ENCODE results near the gene FGFR4.

FGFR4 gene

GRCh38 chr5:177141496-177141895 lies 54.8 kb downstream of the FGFR4 start:
- Histone ChIP-seq H3K27me3 (ENCODE audit: insufficient read depth, low read length) (no peaks in the 10 kb centered on the region), H3K4me3 (ENCODE audit: low read depth, low read length, poor library complexity, severe bottlenecking) (no peak overlapping the region), H3K79me2 (ENCODE audit: insufficient read depth, low read length) (peaks cover 68% of the 10 kb centered on the region), H2AFZ (ENCODE audit: low read length) (no peak overlapping the region), H3K4me1 (ENCODE audit: insufficient read depth, low read length, severe bottlenecking) (peaks cover 17% of the 10 kb centered on the region), H3K36me3 (ENCODE audit: insufficient read depth, low read length) (peaks cover 91% of the 10 kb centered on the region), H3K27ac (ENCODE audit: low read depth, low read length, poor library complexity, severe bottlenecking) (no peak overlapping the region), H3K4me2 (ENCODE audit: low read length) (no peak overlapping the region), H3K9me3 (ENCODE audit: low read length) (no peaks in the 10 kb centered on the region), H4K20me1 (ENCODE audit: insufficient read depth, low read length) (no peaks in the 10 kb centered on the region), H3F3A (ENCODE audit: insufficient read depth, low read length) (0 out of 2 replicates have a peak, but pooled peaks cover 3% of the 10 kb centered on the region), H3K9me2 (ENCODE audit: low read depth, low read length) (no peaks in the 10 kb centered on the region), H3K9ac (ENCODE audit: low read length) (no peak overlapping the region)
- TF ChIP-seq EZH2 (IDR thresholded peaks at IDR 0.05; ENCODE audit: borderline replicate concordance, low read length) (no peak), CTCF (IDR thresholded peaks at IDR 0.05; ENCODE audit: low read length) (no peak)

GRCh38 chr5:177142098-177142611 lies 55.4 kb downstream of the FGFR4 start:
- Histone ChIP-seq H3F3A (ENCODE audit: insufficient read depth, low read length) (0 out of 2 replicates have a peak, but pooled peaks cover 3% of the 10 kb centered on the region), H3K4me3 (ENCODE audit: low read depth, low read length, poor library complexity, severe bottlenecking) (no peak overlapping the region), H3K4me2 (ENCODE audit: low read length) (no peak overlapping the region), H3K9me3 (ENCODE audit: low read length) (no peaks in the 10 kb centered on the region), H3K36me3 (ENCODE audit: insufficient read depth, low read length) (peaks cover 91% of the 10 kb centered on the region), H3K9me2 (ENCODE audit: low read depth, low read length) (no peaks in the 10 kb centered on the region), H2AFZ (ENCODE audit: low read length) (no peak overlapping the region), H3K27ac (ENCODE audit: low read depth, low read length, poor library complexity, severe bottlenecking) (no peak overlapping the region), H4K20me1 (ENCODE audit: insufficient read depth, low read length) (no peaks in the 10 kb centered on the region), H3K4me1 (ENCODE audit: insufficient read depth, low read length, severe bottlenecking) (peaks cover 10% of the 10 kb centered on the region), H3K79me2 (ENCODE audit: insufficient read depth, low read length) (peaks cover 61% of the 10 kb centered on the region), H3K27me3 (ENCODE audit: insufficient read depth, low read length) (no peaks in the 10 kb centered on the region), H3K9ac (ENCODE audit: low read length) (no peak overlapping the region)
- TF ChIP-seq CTCF (IDR thresholded peaks at IDR 0.05; ENCODE audit: low read length) (no peak), EZH2 (IDR thresholded peaks at IDR 0.05; ENCODE audit: borderline replicate concordance, low read length) (no peak)

- Histone ChIP-seq H3K4me2 (ENCODE audit: low read length) (no peak overlapping the region), H3K27ac (ENCODE audit: low read depth, low read length, poor library complexity, severe bottlenecking) (no peak overlapping the region), H3K9me3 (ENCODE audit: low read length) (no peaks in the 10 kb centered on the region), H3K27me3 (ENCODE audit: insufficient read depth, low read length) (no peaks in the 10 kb centered on the region), H3K4me1 (ENCODE audit: insufficient read depth, low read length, severe bottlenecking) (peaks cover 7% of the 10 kb centered on the region), H3K36me3 (ENCODE audit: insufficient read depth, low read length) (peaks cover 91% of the 10 kb centered on the region), H2AFZ (ENCODE audit: low read length) (no peak overlapping the region), H3F3A (ENCODE audit: insufficient read depth, low read length) (0 out of 2 replicates have a peak, but pooled peaks cover 3% of the 10 kb centered on the region), H3K4me3 (ENCODE audit: low read depth, low read length, poor library complexity, severe bottlenecking) (no peak overlapping the region), H3K9ac (ENCODE audit: low read length) (no peak overlapping the region), H3K9me2 (ENCODE audit: low read depth, low read length) (no peaks in the 10 kb centered on the region), H4K20me1 (ENCODE audit: insufficient read depth, low read length) (no peaks in the 10 kb centered on the region), H3K79me2 (ENCODE audit: insufficient read depth, low read length) (peaks cover 61% of the 10 kb centered on the region)
- TF ChIP-seq EZH2 (IDR thresholded peaks at IDR 0.05; ENCODE audit: borderline replicate concordance, low read length): no peak
- TF ChIP-seq CTCF (IDR thresholded peaks at IDR 0.05; ENCODE audit: low read length): no peak
Observed at GRCh38 chr5:177142778-177143177, 56.1 kb downstream of the FGFR4 start.
